Bronchus fibroblast of lung (primary cell): ENCODE data around the gene ZNF181. TPM values are rescaled to one million over a fixed set of nuclear protein-coding genes. Genes with fewer than 3 reads are reported as not detected.

Source experiments
- total RNA-seq: library from RNA; depleted of rRNA; stranded (reverse); fragments of >200 nt; gene quantifications from 2 replicates; pipeline ENCODE4 v1.2.3, GENCODE V29; 2015

ZNF181 gene
- 7.9 and 10.3 TPM in 2 replicates for total RNA-seq

DNA sequence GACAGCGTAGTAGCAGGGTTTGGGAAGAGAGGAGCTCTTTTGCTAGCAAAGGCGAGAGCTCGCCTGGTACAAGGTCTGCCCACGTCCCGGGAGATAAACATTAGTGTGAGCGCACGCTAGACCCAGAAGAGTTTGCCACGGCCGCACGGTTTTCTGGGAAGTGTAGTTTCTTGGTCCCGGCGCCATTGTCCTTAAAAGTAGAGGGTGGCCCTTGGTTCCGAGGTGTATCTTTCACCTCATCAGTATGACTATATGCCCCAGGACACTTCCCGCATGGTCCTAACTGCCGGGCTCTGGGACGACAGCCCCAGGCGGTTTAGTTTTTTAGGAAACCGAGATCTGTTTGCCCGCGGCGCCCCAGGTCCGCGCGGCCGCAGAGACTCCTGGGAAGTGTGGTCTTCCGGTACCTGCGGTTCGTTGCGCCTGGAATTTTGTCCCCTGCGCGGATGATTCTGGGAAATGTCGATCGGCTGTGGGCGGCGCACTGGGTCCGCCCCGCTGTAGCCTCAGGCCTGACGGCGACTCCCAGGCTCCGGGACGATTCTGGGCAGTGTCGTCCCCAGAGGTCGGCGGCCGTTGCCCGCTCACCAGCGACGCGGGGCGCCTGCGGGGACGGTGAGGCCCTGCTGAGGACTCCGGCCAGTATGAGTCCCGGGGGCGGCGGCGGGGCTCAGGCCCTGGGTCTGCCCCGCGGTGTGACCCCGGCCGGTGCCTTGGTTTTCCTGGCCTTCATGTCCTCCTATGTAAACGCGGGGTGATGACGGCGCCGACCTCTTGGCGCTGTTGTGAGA lies at the start of gene ZNF181:
ZNF181 (plus strand) TSS at position 498 of the 791 bp plus-strand sequence. CDS start 795 bp downstream, outside the sequence.

DNA sequence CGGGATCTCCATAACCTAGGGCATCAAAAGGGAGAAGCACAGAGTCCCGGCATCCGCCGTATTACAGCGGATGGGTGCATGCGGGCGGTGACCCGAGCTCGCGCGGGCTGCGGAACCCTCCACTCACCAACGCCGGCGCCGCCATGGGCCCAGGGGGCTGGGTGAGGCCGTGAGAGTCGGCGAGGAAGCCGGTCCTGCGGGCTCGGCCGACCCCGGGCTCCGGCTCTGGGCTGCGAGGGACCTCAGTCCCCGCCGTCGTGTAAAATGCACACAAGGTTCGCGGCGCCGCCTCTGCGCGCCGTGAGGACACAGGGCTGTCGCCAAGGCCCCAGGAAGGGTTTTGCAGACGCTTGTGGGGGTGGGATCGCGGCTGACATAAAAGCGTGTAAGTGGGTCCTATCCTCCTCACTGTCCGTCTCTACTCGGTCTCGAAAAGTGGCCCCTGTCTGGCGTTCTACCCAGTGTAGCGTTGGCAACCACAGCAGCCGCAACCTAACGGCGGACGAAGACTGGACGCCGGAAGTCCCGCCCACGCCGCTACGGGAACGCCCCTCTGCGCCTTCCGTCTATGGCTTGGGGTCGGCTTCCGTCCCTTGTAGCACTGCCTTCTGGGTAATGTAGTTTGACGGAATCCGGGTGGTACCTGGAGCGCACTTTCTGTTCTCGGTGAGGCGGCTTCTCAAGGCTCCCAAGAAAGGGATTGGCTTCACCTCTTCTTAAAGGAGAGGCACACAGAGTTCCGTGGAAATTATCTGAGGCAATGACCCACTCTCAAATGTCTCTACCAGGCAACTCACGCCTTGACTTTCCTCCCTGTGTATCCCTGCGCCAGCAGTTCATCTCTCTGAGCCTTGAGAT lies 38.9 kb downstream of the ZNF181 start, which contains the start of gene ZNF599:
ZNF599 (minus strand) TSS at position 519 of the 858 bp plus-strand sequence; CDS start at position 145, 374 bp downstream.

Other genes starting within 250 kb of the ZNF181 start
- 0.74 TPM in 1 of 2 replicates, not detected in the other for gene SCGB2B2, start 57.1 kb upstream of the ZNF181 start, total RNA-seq
- gene ZNF302, start 56.6 kb upstream of the ZNF181 start, total RNA-seq = 5.6 and 7.7 TPM in 2 replicates
- gene ZNF599, start 39.0 kb downstream of the ZNF181 start, total RNA-seq = 10.6 and 14.1 TPM in 2 replicates
- gene ZNF30, start 192.7 kb downstream of the ZNF181 start, total RNA-seq = 1.7 and 1.8 TPM in 2 replicates
- 2.0 and 2.2 TPM in 2 replicates for gene ZNF792, start 230.0 kb downstream of the ZNF181 start, total RNA-seq